ENCODE results near the gene FANCB. TPM values are rescaled to one million over a fixed set of nuclear protein-coding genes. Genes with fewer than 3 reads are reported as not detected.

Gene FANCB
- total and polyA plus RNA-seq, 12 donors = 0.13 to 1.6 (median 0.48) TPM

DNA sequence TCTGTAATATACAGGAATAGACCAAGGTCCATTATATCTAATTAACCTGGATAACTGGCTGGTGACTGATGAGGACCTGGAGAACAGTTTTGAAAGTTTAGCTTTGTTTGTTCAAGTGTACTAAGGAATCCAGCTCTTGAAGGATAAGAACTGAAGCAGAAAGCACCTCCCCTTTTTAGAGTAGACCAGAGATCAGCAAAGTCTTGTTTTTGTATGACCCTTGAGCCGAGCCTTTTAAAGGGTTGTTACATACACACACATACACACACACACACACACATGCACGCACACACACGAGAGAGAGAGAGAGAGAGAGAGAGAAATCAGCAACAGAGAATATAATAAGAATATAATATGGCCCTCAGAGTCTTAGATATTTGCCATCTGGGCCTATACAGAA lies 13.4 kb upstream of the FANCB start:
- Histone ChIP-seq H3K9me3 (no peaks in the 10 kb centered on the region), H3K4me3 (no peak overlapping the region), H3K27ac (no peak overlapping the region), H3K27me3 (no peaks in the 10 kb centered on the region), H3K4me1 (peaks cover 0 to 4% (median 0%) of the 10 kb centered on the region in 9 donors), H3K36me3 (no peaks in the 10 kb centered on the region)
- WGBS, 2 donors = 70 to 92% methylated on average over 2 to 3 of the region's 3 CpGs
- TF ChIP-seq, protein P1, sequence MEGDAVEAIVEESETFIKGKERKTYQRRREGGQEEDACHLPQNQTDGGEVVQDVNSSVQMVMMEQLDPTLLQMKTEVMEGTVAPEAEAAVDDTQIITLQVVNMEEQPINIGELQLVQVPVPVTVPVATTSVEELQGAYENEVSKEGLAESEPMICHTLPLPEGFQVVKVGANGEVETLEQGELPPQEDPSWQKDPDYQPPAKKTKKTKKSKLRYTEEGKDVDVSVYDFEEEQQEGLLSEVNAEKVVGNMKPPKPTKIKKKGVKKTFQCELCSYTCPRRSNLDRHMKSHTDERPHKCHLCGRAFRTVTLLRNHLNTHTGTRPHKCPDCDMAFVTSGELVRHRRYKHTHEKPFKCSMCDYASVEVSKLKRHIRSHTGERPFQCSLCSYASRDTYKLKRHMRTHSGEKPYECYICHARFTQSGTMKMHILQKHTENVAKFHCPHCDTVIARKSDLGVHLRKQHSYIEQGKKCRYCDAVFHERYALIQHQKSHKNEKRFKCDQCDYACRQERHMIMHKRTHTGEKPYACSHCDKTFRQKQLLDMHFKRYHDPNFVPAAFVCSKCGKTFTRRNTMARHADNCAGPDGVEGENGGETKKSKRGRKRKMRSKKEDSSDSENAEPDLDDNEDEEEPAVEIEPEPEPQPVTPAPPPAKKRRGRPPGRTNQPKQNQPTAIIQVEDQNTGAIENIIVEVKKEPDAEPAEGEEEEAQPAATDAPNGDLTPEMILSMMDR (IDR thresholded peaks at IDR 0.05) = no peak
- ATAC-seq (no peak), DNase-seq (no peak)
- intact Hi-C loops (cut with DNase I) = no loop called here

DNA sequence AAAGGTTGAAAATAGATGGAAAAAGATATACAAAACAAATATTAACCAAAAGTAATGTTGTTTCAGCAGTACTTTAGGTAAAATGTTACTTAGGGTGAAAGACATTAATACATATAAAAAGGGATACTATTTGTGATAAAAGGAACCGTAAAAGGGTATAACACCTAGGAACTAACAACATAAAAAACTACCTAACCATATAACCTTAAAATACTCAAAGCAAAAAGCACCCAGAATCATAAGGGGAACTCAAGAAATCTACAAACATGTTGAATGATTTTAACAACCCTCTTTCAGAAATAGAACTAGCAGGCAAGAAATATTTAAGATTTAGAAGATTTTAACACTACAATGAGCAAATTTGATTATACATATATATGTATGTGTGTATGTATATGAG lies 11.8 kb upstream of the FANCB start:
- H3K9me3 ChIP-seq = no peaks in the 10 kb centered on the region
- DNase-seq (no peak), ATAC-seq (no peak)
- intact Hi-C loops (cut with DNase I) = no loop called here
- no peaks in the 10 kb centered on the region for H3K36me3 ChIP-seq
- WGBS, 2 donors = 91 to 93% methylated on average over 1 of the region's 1 CpG
- no peak overlapping the region for H3K4me3 ChIP-seq
- peaks cover 0 to 2% (median 0%) of the 10 kb centered on the region in 9 donors for H3K4me1 ChIP-seq
- H3K27ac ChIP-seq = no peak overlapping the region
- H3K27me3 ChIP-seq = no peaks in the 10 kb centered on the region
- TF ChIP-seq, protein P1 (IDR thresholded peaks at IDR 0.05) = no peak

DNA sequence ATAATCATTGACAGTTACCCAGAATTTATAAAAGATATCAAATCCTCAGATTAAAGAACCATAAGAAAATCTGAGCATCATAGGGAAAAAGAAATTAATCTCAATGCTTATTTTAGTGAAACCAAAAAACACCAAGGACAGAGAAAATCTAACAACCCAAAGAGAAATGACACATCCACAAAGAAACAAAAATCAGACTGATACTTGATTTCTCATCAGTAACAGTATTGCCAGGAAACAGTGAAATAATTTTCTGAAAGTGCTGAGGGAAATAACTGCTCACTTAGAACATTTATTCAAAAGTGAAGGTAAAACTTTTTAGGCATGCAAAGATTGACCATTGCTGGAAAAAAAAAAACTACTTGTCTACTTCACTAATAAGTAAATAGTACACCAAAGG lies 11.0 kb upstream of the FANCB start:
- ATAC-seq (no peak), DNase-seq (no peak)
- no peaks in the 10 kb centered on the region for H3K36me3 ChIP-seq
- TF ChIP-seq, protein P1 (IDR thresholded peaks at IDR 0.05) = no peak
- H3K27ac ChIP-seq = no peak overlapping the region
- intact Hi-C loops (cut with DNase I) = no loop called here
- H3K4me1 ChIP-seq = peaks cover 0 to 3% (median 0%) of the 10 kb centered on the region in 9 donors
- no peaks in the 10 kb centered on the region for H3K9me3 ChIP-seq
- H3K4me3 ChIP-seq = no peak overlapping the region
- no peaks in the 10 kb centered on the region for H3K27me3 ChIP-seq

DNA sequence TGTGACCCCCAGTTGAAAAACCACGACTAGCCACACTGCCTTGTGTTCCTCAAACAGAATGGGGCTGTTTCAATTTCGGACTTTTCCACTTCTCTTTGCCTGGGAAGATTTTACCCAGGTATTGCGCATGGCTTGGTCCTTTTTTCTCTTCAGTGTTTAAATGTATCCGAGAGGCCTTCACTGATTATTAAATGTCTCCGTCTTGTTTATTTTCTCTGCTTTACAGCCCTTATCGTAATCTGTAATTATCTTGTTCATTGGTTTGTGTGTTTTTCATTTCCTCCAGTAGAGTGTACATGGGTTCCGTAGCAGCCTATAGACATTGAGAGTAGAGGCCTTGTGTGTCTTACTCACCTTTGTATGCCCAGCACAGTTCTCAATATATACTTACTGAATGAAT lies 2.8 kb upstream of the FANCB start:
- H3K36me3 ChIP-seq = peaks cover 0 to 3% (median 0%) of the 10 kb centered on the region in 9 donors
- H3K4me1 ChIP-seq = peaks cover 0 to 19% (median 6%) of the 10 kb centered on the region in 9 donors
- H3K27ac ChIP-seq = no peak overlapping the region
- H3K27me3 ChIP-seq = no peaks in the 10 kb centered on the region
- no peak for DNase-seq
- no peak for ATAC-seq
- intact Hi-C loops (cut with DNase I) = loop anchor here in 1 of 10 donors (10.0 kb wide), 1 partner anchor 49 kb away; no protein-coding TSS in a partner anchor
- no peak overlapping the region for H3K4me3 ChIP-seq
- TF ChIP-seq, protein P1 (IDR thresholded peaks at IDR 0.05) = no peak
- WGBS, 2 donors = 87 to 97% methylated on average over 7 of the region's 7 CpGs
- no peaks in the 10 kb centered on the region for H3K9me3 ChIP-seq

Data from heart right ventricle (tissue), 16 donors.